Umbilical cord (tissue), 2 donors: ENCODE measurements around the gene MRTO4. TPM values are rescaled to one million over a fixed set of nuclear protein-coding genes. Genes with fewer than 3 reads are reported as not detected.
"Not testable (repeated sequence)": the region's sequence is repeated elsewhere in the genome, so short reads cannot be mapped to it uniquely, and the experiment has no call there.

Experiments used
- DNase-seq: peaks from one replicate; pipeline ENCODE4 v3.0.0-alpha.2; 2015; ENCODE audit warnings: low spot score
- total RNA-seq: library from RNA; depleted of rRNA; stranded (reverse); fragments of >200 nt; gene quantifications from one replicate; pipeline ENCODE4 v1.2.3, GENCODE V29; 2014; ENCODE audit warnings: low replicate concordance; ENCODE audit not compliant: insufficient read depth

Gene MRTO4
- total RNA-seq, 1 donor from 2014 or later: 14.7 TPM

DNA sequence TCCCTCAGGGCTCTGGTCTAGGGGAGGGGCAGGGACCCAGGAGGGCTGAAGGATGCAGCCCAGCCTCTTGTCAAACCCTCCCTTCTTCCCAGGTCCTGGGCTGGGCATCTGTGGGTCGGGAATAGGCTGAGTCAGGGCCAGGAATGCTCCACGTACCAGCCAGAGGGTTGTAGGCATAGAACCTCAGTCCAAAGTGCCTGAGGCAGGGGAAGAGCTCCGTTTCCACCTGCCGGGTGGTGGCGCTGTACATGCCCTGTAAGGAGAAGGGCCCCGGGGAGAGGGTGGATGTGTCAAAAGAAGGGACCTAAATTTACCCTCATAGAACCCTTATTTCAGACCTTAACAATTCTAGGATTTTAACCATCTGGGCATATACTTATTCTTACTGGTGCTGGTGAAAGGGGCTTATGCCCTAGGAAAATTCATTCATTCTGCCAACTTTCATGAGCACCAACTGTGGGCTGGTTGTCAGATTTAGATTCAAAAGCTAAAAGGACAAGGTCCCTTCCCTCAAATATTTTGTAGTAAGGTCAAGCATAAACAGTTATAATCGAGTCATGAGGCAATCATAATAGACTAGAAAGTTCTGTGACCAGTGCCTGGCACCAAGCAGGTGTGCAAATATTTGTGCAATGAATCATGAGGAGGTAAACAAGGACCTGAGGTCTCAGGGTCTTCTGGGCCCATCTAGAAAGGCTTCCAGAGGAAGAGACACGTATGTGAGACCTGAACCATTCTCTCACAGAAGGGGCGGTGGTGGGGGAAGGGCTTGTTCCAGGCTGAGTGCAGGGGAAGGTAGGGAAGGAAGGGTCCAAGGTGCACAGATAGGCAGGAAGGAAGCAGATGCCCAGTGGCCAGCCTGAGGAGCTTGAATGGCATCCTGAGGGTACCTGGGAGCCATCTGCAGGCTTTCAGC, 18.1 kb downstream of the MRTO4 start:
- not testable (repeated sequence) for DNase-seq

- DNase-seq: not testable (repeated sequence)
These were observed 18.7 kb downstream of the MRTO4 start for GRCh38 chr1:19270343-19270730.

DNA sequence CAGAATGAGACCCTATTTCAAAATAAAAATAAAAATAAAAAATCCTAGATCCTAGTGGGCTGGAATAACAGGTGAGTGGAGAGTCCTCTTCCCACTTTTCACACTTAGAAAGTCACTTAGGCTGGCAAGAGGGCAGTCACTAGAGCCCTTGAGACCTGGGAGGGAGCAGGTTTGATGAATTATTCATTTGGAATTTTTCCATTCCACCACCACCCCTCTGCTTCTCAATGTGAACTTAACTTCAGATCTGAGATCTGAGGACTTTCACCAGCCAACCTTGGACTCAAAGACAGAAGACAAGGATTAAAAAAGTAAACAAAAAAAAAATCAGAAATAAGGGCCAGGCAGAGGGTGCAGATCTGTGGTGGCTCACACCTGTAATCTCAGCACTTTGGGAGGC, 20.5 kb downstream of the MRTO4 start:
- DNase-seq: no peak

DNA sequence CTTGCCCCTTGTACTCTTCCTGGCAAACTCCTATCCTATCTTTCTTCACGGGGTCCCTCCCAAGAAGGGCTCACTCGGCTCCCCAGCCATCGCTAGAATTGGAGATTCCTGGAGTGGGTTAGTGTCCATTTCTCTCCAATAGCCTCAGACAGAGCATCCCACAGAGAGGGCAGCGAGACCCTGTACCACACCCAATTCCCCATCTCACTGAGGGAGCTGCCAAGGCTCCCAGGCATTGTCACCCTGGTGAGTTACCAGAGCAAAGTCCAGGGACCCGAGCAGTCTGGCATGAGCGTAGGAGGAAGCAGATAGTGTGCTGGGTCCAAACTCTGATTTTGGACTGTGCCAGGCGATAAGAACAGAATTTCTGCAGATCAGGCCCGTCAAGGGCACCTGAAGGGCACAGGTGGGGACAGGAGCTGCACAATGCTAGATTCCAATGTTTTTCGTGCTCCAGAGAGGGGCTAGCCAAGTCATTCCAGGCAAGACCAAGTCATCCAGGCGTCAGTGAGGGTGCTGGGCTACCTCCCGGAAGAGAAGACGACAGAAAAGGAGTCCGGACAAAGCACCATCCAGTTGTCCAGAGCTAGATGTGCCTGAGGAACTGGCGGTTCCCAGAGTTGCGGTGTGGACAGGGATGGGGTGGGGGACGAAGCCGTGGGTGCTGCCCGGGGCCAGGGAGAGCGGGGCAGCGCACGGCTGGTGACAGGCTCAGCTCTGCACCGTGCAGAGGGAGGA, 21.7 kb downstream of the MRTO4 start:
- DNase-seq: no peak

- not testable (repeated sequence) for DNase-seq
These were observed 22.4 kb downstream of the MRTO4 start for GRCh38 chr1:19273844-19274531.

GRCh38 chr1:19274636-19275035, 23.0 kb downstream of the MRTO4 start:
- DNase-seq: no peak

- DNase-seq: no peak
These were observed 32.3 kb downstream of the MRTO4 start for GRCh38 chr1:19283891-19284290.

GRCh38 chr1:19284881-19285280, 33.3 kb downstream of the MRTO4 start:
- no peak for DNase-seq

DNA sequence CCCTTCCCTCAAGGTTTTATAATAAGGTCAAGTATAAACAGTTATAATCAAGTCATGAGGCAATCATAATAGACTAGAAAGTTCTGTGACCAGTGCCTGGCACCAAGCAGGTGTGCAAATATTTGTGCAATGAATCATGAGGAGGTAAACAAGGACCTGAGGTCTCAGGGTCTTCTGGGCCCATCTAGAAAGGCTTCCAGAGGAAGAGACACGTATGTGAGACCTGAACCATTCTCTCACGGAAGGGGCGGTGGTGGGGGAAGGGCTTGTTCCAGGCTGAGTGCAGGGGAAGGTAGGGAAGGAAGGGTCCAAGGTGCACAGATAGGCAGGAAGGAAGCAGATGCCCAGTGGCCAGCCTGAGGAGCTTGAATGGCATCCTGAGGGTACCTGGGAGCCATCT, 33.8 kb downstream of the MRTO4 start:
- DNase-seq: not testable (repeated sequence)

DNA sequence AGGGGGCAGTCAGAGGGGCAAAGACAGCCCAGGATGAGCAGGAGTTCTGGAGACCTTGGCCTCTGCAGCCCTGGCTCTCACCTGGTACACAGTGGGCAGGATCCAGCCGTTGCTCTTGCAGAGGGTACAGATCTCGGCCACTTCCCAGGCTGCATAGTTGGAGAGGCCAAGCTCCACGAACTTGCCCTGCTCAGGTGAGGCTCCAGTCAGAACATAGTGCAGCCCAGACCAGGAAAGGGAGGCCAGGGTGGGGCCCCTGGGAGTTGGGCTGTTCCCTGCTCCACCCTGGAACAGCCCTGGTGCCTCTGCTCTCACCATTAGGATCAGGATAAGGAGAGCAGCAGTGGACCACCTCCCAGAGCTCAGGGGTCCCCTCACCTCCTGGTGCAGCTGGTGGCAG, 34.2 kb downstream of the MRTO4 start:
- DNase-seq: not testable (repeated sequence)

- no peak for DNase-seq
These were observed 36.0 kb downstream of the MRTO4 start for GRCh38 chr1:19287436-19288185.

GRCh38 chr1:19288324-19289241, 37.0 kb downstream of the MRTO4 start, which contains the start of gene AKR7A3:
Gene AKR7A3, minus strand, starts transcription at chr1:19288770. Its CDS starts 61 bp downstream, at chr1:19288709.
- DNase-seq: peak; percentile 18

- DNase-seq: no peak
These were observed 37.6 kb downstream of the MRTO4 start for GRCh38 chr1:19289244-19289643.

GRCh38 chr1:19294638-19295037, 43.0 kb downstream of the MRTO4 start:
- no peak for DNase-seq

DNA sequence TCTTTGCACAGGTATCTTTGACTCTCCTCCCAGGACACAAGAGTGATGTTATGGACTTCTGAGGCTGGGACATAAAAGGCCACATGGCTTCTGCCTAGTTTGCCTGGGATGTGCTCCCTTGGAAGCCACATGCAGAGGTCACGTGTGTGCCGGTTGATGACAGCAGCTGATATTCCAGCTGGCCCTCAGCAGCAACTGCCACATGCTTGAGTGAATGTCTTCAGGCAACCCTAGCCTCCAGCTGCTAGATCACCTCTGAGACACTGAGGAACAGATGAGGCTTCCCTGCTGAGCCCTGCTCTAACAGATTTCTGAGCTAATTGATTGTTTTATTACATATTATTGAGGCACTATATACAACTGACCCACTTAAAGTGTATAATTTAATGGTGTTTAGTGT, 48.6 kb downstream of the MRTO4 start:
- no peak for DNase-seq

DNA sequence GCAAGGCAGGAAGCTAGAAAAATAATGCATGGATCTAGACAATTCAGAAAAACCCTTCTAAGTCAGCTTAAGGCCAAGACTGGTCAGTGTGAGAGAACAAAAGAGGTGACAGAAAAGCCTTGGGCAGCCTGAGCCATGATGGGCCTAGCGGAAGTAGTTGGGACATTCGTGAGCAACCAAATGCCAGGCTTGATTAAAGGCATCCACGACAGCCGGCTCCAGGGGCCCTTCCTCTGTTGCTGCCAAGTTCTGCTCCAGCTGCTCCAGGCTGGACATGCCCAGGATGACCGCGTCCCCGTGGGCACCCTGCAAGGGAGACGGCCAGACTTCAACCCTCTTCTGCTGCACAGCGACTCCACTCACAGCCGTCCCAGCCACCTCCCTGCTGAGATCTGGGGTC, 52.5 kb downstream of the MRTO4 start:
- DNase-seq: not testable (repeated sequence)

DNA sequence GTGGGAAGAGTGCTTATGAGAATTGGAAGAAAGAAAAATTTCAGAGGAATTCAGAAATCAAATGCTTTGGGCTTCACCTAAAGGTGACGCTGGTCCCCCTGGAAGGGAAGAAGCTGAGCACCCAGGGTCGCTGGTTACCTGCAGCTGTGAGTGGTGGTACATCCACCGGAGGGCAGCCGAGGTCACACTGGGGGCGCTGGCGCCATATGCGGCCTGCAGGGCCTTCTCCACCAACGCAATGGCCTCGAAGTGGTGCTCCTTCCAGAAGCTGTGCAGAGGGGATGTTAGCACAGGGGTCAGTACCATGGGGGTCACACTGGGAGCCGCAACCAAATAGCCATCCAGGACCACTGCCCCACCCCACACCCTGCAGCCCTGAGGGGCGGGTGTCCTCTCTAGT, 54.3 kb downstream of the MRTO4 start:
- DNase-seq: no peak

- DNase-seq: no peak
These were observed 55.3 kb downstream of the MRTO4 start for GRCh38 chr1:19306941-19307340.

DNA sequence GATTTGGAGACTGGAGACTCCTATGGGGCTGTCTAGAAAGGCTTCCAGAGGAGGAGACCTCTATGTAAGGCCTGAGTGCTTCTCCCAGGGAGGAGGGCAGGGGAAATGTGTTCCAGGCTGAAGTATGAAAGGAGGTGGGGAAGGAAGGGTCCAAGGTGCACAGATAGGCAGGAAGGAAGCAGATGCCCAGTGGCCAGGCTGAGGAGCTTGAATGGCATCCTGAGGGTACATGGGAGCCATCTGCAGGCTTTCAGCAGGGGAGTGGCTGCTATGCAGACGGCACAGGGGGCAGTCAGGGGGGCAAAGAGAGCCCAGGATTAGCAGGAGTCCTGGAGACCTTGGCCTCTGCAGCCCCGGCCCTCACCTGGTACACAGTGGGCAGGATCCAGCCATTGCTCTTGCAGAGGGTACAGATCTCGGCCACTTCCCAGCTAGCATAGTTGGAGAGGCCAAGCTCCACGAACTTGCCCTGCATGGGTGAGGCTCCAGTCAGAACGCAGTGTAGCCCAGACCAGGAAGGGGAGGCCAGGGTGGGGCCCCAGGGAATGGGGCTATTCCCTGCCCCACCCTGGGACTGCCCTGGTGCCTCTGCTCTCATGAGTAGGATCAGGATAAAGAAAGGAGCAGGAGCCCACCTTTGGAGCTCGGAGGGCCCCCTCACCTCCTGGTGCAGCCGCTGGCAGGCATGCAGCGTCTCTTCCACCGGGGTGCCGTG, 56.3 kb downstream of the MRTO4 start:
- DNase-seq: no peak

DNA sequence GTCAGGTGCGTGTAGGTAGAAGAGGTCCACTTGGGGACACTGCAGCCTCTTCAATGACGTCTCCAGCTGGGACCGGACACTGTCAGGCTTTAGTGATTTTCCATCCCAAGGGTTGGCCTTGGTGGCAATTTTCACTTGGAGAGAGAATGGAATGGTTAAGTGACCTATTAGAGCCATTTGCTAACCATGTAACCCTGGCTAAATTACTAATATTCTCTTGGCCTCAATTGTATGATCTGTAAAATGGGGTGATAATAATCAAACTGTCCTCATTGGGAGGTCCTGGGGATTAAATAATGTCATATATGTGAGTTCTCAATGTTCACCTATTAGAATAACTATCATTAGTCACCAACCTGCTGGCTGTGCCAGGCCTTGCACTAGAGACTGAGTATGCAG, 56.9 kb downstream of the MRTO4 start:
- no peak for DNase-seq
